Measurements from ENCODE around the gene HOXA6.

Gene HOXA6

DNA sequence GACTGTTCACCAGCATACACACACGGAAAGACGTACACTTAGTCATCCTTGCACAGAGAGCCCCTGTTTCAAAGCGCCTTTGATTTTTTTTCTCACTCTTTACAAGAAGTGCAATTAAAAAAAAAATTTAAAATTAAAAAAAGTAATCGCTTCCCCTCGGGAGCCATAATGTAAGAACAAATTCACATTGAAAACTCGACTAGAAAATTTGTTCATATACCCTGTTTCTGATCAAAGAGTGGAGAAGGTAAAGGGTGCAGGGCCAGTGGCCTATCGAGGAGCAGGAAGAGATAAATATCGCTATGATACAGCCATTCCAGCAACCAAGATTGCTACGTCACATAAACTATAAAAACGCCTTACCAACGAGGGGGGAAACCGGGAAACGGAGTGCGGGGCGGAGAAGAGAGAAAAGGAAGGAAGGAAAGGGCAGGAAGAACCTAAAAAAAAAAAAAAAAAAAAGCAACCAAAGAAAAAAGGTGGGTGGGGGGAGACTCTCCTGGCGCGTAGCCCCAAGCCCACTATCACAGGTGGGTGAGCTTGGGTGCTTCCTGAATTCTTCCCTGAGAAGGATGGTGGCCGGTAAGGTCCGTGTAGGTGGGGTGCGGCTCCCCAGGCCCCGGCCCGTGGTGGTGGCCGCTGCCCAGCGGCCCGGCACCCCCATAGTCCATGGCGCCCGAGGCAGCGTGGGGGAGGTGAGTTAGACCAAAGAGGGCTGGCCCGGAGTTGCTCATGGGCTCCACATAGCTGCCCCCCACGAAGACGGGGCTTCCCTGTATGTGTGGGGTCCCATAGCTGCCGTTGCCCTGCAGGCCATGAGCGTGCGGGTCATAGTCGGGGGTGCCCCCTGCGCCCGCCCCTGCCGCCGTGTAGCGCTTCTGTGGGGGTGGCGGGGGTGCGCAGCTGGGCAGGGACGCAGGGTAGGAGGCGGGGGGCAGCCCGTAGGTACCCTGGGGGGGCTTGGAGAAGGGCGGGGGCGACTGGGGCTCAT is 39.9 kb downstream of the HOXA6 start:
- DNase-seq, result no peak

DNA sequence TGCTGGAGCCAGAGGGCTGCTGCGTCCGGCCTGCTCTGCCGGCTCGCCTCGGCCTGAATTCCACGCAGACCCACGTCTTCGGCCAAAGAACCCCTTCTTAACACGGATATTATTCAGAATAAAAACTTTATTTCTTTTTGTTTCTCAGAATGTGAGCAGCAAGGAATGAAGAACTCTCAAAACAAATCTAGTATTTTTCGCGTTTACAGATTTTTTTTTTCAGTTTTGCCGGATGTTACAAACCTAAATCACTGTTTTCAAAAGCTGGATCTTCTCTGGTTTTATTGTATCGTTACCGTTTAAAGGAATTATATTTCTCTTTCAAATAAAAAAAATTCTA is 40.7 kb downstream of the HOXA6 start:
- no peak for DNase-seq

DNA sequence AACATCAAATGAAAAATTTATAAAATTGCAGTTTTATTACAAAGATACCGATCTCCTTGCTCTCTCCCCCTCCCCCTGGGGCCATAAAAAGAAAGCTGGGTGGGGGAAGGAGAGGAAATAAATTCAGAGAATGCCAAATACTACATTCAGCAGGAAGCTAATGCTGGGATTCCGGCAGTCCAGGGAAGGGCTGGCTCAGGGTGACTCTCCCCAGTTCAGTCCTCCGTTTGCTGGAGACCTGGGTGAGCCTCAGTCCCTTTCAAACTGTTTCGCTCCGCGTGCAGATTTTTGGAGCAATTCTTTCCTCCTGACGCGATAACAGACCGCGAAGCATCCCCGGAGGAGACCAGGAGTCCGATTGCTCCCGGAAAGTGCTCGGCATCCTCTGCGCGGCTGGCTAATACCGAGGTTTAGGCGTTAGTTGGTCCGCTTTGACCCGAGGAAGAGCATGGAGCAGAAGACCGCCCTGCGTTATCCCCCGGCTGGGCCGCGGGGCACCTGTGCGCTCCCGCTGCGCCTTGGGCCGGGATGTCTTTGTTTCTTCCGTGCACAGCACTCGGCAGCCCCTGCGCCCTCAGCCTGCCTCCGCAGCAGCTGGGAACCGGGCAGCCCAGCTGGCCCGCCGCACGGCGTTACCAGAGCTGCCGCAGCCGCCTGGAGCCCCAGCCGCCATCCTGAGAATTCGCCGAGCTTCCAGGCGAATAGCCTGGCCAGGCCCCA is 41.2 kb downstream of the HOXA6 start:
- no peak for DNase-seq

DNA sequence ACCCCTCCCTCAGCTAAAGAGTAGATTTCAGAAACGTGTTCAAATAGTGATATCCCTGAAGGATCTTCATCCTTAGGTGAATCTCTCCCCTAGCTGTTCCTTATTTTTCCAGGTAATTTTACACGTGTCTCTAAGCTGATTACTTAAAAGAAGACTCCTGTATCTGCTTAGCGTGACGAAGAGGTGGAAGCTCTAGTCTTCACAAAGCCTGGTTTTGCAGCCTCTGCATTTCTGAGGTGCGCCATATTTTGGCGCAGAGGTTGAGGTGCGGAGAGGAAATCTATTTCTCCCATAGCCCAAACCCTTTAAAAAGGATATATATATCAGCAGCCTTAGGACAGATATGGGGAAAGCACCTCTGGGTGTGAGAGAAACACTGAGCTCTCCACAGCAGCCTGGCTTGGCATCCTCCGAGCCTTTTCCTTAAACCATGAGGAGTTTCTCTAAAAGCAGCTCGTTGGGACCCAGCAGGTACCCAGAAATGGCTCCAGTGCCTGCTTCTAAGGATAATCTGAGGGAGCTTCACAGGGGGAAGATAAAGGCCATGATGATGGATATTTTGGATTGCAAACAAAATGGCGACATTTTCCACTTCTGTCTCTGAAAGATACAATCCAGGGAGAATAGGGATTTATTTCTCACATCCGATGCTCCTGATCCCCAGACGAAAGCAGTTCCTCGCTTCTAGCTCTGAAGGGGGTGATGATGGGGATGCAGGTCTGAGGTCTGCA is 42.1 kb downstream of the HOXA6 start:
- DNase-seq, result no peak

DNA sequence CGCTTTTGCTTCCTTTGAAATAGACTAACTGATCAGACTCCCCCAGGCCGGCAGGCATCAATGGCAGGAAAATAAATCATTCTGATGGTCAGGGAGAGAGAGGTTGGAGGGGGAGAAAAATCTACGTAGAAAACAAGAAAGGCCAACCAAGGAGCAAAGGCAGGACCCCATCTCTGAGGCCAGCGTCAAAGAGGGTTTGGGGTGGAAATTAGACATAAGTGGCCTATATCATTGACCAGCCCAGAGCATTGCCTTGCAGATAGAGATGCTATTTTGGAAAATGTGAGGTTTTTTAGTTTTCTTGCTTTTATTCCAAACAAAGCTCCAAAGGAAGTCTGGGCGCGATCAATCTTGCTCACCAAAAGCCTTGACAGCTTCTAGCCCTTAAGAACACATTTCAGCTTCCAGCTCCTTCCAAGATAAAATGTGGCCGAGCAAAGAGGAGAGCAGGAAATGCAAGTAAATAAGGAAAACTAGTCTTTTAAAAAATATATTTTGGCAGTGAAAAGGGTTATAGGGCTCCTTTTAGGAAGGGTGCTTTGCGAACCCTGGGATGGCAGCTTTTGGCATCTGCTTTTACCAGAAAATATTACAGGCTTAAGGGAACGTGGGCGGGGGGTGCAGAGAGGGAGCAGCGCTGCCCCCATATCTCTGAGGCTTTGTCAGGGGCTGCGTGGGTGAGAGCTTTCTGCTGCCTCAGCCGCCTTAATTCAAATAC is 43.1 kb downstream of the HOXA6 start:
- DNase-seq, result no peak

DNA sequence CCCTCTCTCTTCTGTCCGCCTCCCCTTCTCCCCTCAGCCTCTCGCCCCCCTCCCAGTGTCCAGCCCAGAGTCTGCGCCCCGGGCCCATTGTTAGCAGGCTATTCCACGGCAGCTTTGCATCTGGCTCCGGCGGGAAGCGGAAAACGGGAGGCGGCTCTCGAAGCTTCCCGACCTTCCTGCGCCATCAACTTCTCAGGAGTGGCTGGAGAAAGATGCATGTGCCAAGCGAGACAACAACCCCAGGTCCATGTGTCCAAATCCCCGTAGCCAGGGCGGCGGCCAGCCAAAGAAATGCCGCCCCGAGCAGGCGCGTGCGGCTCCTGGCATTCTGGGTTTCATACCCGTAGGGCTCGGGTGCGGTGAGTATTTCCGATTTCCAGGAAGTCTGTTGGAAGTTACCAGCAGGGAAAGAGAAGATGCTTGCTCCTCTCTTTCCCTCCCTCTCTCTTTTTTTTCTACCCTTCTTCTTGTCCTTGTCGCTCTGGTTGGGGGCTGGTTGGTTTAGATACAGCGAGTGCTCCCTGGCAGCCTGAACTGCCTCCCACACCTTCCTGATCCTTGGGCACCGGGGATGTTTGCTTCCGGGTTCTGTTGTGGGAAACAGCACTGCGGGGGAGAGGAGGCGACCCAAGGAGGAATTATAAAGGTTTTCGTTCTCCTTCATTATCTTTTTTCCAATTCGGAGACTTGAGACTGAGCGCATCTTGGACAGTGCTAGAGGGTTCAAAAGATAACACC is 43.9 kb downstream of the HOXA6 start:
- DNase-seq, result no peak

DNA sequence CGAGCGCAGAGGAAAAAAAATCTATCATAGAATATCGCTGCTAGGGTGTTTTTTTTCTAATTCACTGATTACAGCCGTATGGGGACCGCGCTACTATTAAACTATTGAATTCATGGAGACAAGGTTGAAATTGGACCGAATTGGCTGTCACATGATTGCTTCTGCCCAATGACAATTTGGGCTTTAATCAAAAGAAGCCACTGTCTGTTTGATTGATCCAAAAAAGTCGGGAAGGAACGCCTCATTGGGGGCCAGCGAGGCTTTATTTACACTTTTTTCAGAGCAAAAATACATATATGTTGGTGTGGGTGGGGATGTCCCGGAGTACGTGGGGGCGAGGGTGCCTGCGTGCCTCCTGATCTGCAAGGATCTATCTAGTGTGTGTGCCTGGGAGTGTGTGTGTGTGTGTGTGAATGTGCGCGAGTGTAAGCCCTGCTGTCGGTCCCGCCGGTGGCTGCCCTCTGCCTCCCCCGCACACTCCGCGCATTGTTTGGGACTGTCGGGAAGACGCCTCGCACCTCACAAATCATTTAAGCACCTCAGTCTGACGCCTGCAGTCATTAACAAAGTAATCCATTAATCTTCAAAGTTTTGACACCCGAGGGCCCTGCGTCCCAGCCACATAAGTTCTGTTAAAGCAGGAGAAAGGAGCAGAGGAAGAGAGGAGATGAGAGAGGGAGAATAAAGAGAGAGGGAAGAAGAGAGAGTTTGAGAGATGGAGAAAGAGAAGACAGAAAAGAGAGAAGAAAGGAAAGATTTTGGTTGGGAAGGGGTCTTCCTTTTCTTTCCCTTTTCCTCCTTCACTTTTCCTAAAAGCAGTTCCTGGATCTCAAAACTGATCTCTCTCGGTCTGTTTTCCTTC is 44.8 kb downstream of the HOXA6 start, which contains the start of gene HOXA2:
TSS of gene HOXA2 (minus strand) at position 103 of the 862 bp plus-strand sequence. CDS start 183 bp downstream, outside the sequence.
- no peak for DNase-seq

DNA sequence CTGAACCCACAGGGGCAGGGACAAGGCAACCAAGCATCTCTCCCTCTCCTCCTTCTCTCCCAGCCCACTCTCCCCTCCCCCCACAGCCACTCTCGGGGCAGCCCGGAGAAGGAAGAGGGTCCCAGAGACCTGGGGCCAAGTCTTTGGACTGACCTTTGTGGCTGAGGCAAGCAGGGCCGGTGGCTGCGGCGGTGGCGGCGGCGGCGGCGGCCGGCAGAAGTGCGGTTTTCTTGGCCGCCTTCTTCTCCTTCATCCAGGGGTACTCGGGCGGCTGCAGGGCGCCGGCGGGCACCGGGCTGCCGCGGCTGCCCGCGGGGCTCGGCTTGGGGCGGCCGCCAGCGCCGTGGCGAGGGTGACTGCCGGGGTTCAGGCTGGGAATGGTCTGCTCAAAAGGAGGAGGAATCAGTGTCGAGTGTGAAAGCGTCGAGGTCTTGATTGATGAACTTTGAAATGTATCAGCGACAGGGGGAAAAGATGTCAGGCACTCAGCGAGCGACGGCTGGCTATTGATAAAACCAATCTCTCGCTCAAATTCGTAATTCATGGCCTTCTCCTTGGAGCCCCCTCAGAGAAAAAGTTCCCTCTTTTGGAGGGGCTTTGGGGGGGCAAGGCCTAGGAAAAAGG is 45.5 kb downstream of the HOXA6 start:
- no peak for DNase-seq

DNA sequence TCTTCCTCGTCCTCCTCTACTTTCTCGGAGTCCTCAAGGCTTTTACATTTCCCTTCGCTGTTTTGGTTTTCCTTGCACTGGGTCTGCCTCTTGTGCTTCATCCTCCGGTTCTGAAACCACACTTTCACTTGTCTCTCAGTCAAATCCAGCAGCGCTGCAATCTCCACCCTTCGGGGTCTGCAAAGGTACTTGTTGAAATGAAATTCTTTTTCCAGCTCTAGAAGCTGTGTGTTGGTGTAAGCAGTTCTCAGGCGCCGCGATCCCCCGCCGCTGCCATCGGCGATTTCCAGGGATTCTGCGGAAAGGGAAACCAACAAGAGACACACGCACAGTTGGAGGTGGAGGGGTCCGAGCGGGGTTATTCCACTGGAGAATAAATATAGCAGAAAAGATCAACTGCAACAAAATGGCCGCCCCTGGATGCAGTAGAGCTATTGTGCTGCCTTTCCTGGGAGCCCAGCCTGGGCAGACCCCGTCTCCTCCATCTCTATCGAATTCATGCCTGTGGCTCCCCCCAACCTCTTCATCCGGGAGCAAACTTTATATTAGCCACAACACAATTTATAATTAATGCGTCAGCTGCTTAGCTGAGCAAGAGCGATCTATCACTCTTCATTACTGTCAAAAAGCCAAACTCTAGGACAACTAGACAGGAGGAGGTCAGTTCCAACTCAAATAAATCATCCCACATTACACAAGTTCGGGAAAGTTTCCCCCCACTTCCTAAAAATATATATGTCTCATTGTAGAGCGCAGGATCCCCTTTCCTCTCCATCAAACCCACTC is 46.2 kb downstream of the HOXA6 start:
- no peak for DNase-seq

DNA sequence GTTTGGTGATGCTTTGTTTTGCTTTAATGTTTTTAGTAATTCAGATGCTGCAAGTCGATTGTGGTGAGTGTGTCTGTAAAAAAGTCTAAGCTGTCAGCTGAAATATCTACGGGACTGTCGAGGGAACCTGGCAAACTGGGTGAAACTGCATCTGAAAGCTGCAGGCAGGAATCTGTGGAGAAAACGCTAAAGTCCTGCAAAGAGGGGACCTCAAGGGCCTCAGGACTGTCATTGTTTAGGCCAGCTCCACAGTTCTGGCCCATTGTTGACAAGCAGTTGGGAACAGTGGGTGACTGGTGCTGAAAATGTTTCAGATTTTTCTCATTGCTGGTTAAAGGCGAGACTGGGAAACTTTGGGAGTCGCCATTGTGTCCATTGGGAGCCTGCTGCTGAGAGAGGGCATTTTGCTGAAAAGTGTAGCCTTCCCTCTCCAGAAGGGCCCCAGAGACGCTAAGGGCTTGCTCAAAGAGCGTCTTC is 46.8 kb downstream of the HOXA6 start:
- no peak for DNase-seq

DNA sequence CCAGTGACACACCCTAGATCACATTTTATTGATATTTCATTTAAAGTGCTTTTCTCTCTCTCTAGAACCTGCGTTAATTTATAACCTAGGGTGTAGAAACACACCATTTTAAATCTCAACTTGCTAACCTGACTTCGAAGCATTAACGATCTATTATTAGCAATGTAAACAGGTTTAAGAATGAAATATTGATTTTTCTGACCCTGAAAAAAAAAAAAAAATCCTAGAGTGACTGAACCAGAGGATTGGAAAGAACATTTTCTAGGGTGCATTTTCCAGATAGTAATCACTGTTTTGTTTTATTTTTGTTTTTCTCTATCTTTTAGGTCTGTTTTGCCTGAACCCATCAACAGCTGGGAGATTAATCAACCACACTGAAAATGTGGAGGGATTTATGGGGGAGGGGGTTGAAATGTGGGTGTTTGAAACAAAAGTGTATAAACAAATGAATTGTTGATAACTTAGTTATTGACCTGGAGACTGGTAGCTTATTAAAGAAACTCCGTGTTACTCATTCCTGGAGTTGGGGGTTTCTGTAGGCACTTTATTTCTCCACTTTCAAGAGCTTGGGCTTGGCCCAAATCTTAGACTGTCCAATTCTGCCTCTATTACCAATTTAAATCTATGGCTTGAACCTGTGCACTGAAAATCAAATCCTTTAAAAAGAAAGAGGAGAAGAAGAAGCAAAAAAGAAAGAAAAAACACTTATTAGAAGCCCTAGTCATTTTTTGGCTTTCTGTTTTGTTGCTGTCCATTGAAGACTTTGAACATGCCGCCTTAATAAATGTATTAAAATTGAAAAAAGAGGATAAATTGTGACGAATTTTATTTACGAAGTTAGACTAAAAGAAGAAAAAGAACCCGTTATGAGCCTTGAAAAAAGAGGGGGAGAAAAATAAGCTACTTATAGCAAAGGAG is 47.9 kb downstream of the HOXA6 start:
- DNase-seq, result no peak

DNA sequence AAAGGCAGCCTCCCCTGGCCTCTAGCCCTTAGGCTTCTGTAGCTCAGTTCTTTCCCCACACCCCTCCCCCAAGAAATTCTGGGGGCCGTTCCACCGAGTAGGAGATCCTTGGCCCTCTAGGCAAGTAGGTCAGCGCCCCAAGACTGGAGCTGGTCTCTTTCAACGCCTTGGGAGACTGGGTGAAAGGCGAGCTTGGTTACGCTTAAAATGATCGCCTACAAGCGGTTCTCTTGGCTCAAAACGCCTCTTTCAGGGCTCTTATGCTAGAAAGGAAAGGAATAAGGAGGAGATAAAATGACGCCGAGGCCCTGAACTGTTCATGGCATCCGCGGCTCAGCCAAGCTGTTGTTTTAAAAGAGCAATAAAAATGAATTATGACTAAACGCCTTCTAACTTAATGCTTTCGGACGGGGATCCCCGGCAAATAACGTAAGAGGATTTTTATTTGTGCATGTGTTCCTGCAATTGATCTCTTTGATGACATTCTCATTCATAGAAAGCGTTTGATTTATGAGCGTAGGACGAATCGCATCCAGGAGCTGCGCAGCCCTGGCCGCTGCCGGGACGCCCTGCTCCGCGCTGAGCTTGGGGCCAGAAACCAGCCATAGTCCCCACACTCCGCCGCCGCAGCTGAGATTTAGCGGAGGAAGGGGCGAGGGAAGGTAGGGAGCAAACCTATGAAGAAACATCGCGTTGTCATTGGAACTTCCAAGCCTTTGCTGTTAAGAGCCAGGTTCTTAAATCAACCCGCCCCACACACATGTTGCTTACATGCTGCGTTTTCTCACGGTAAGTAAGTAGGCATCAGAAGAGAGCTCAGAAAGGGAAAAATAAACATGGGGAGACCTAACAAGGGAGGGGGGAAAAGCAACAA is 48.8 kb downstream of the HOXA6 start:
- DNase-seq, result no peak

DNA sequence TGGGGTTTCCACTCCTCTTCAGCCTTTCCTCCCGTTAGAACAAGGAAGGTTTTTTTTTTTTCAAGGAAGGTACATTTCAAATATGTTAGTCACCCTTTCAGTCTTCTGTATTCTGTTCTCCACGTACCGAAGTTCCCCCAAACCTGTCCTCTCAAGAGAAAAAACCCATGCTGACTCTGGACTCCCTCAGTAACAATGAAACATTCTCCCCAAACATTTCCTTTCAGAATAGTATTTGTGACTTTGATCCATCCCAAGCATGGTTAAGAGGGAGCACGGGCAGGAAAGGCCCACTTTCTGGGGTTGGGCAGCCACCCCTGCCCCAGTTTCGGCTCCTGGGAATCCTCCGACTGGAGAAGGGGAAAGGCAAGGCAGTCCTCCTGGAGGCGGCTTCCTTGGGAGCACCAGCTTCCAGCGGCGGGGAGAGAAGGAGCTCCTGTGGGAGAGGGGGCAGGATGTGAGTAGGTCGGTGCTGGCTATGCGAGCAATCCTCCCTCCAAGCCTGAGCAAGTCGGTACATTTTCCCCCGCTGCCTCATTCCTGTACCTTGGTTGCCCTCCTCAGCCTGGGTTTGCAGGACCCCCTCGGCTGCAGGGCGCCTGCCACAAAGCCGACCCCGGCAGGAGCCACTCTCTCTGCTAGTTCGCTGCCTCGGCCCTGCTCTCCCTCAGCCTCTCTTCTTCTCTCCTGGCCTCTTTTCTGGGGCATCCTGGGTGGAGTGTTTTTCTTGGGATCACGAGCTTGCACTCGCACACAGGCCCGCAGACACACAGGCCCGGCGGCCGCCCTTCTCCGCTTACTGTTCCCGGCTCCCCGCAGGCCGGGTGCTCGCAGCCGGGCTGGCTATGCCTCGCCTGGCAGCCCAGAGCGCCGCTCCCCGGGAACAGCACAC is 49.6 kb downstream of the HOXA6 start:
- no peak for DNase-seq

DNA sequence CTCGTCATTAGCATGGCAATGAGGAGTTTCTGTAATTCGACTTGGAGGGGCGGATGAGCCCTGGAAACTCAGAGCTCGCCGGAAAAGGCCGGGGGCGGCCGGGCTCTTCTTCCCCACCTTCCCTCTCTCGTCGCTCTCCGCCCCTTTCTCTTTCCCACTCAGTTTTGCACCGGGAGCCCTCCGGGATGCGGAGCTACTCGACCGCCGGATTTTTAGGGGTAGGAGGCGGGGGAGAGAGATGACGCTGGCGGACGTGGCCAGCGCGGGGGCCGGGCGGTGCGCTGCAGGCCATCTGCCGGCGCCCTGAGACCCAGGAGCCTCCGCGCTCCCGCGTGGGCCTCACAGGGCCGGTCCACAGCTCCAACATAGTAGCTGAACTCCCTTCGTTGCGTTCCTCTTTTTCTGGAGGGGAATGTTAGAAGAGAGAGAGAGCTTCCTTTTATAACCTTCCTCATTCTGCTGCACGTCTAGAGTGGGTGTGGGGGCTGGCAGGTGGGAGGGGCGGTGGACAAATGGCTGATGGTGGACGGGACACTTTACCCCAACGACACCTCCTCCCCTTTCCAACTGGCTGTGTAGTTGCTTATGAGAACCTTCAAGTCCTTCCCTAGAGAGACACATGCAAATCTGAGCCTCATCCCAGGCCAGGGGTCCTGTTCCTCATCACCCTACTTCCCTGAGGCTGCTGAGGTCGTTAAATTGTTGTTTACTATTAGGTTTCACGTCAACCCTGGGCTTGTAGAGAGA is 50.6 kb downstream of the HOXA6 start:
- DNase-seq, result no peak
